ENCODE data around the gene NKX2-1. TPM values are rescaled to one million over a fixed set of nuclear protein-coding genes. Genes with fewer than 3 reads are reported as not detected.

Gene NKX2-1
- total RNA-seq, 6 experiments from 2014 or later = not detected

- no peaks in the 10 kb centered on the region for H3K9me3 ChIP-seq
- intact Hi-C loops (cut with DNase I) = no loop called here
- peaks cover 25 to 86% of the 10 kb centered on the region in 2 donors for H3K27me3 ChIP-seq
- no peaks in the 10 kb centered on the region for H3K36me3 ChIP-seq
- 6% methylated on average over 17 of the region's 46 CpGs for WGBS (ENCODE audit: insufficient coverage, low coverage, low lambda C conversion rate, missing lambda C conversion rate)
- ATAC-seq (peak in 1 of 4 donors; percentile 41), DNase-seq (no peak)
- H3K4me3 ChIP-seq = no peak overlapping the region
- H3K4me1 ChIP-seq = no peaks in the 10 kb centered on the region
- H3K27ac ChIP-seq = no peak overlapping the region
- TF ChIP-seq POLR2A (IDR thresholded peaks at IDR 0.05) (no peak), CTCF (IDR thresholded peaks at IDR 0.05) (no peak)
These were observed 14.7 kb downstream of the NKX2-1 start for GRCh38 chr14:36505181-36505815.

GRCh38 chr14:36504771-36505175 lies 15.3 kb downstream of the NKX2-1 start:
- intact Hi-C loops (cut with DNase I) = no loop called here
- Histone ChIP-seq H3K27ac (no peak overlapping the region), H3K36me3 (no peaks in the 10 kb centered on the region), H3K27me3 (peaks cover 20 to 80% of the 10 kb centered on the region in 2 donors), H3K9me3 (no peaks in the 10 kb centered on the region), H3K4me3 (no peak overlapping the region), H3K4me1 (no peaks in the 10 kb centered on the region)
- 21% methylated on average over 6 of the region's 6 CpGs for WGBS (ENCODE audit: insufficient coverage, low coverage, low lambda C conversion rate, missing lambda C conversion rate)
- DNase-seq (no peak), ATAC-seq (no peak)
- TF ChIP-seq CTCF (IDR thresholded peaks at IDR 0.05) (no peak), POLR2A (IDR thresholded peaks at IDR 0.05) (no peak)

DNA sequence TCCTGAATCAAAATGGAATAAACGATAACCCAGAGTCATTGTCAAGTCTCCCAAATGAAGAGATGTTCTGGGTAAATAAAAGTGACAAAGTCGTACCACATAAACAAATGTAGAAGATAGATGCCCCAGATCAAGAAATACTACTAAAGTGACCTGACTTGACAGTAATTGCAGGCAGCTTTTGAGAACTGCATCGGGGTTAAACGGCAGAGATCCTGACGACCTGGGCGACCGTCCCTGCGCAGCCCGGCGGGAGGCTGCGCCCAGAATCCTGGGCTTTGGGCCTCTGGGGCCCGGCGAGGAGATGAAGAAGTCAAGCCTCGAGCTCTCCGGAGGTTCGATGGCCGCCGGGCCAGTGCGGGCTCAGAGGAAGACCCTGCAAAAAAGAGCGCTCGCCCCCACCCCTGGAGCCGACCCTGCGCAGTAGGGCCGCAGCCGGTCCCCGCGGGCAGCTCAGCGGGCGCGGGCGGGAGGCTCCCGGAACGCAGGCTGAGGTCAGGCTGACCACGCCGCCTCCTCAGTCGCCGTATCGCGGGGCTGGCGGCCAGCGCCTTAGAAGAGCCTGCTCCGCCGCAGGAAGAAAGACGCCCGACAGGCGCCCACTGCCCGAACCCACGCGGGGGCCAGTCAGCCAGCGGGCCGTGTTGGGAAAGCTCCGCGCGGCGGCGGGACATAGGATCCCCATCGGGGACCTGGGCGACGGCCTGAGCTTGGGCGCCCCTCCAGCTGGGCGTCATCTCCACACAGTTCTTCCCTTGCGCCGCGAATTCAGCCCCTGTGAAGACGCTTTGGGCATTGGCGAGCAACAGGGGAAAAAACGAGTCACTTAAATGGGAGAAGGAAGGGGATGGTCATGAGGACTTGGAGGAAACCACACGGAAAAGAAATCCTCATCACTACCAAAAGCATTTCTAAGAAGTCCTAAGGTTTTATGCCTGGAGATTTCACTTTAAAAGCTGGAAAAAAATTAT lies 16.0 kb downstream of the NKX2-1 start:
- WGBS (ENCODE audit: insufficient coverage, low coverage, low lambda C conversion rate, missing lambda C conversion rate) = 3% methylated on average over 18 of the region's 68 CpGs
- Histone ChIP-seq H3K27ac (no peak overlapping the region), H3K36me3 (no peaks in the 10 kb centered on the region), H3K4me1 (no peaks in the 10 kb centered on the region), H3K9me3 (no peaks in the 10 kb centered on the region), H3K27me3 (peaks cover 17 to 73% of the 10 kb centered on the region in 2 donors), H3K4me3 (no peak overlapping the region)
- no peak for TF ChIP-seq POLR2A (IDR thresholded peaks at IDR 0.05)
- TF ChIP-seq CTCF (IDR thresholded peaks at IDR 0.05) = no peak
- ATAC-seq (peak in 3 of 4 donors; percentile 15 to 28 (median 28)), DNase-seq (no peak)
- intact Hi-C loops (cut with DNase I) = no loop called here

GRCh38 chr14:36502558-36503508 lies 17.2 kb downstream of the NKX2-1 start:
- Histone ChIP-seq H3K9me3 (no peaks in the 10 kb centered on the region), H3K27ac (no peak overlapping the region), H3K27me3 (peaks cover 21 to 66% of the 10 kb centered on the region in 2 donors), H3K4me1 (no peaks in the 10 kb centered on the region), H3K36me3 (no peaks in the 10 kb centered on the region), H3K4me3 (no peak overlapping the region)
- 25% methylated on average over 2 of the region's 2 CpGs for WGBS (ENCODE audit: insufficient coverage, low coverage, low lambda C conversion rate, missing lambda C conversion rate)
- intact Hi-C loops (cut with DNase I) = no loop called here
- ATAC-seq (peak in 2 of 4 donors; percentile 79 to 90), DNase-seq (no peak)
- TF ChIP-seq CTCF (IDR thresholded peaks at IDR 0.05) (no peak), POLR2A (IDR thresholded peaks at IDR 0.05) (no peak)

All from right lobe of liver (tissue), 6 donors.